ENCODE measurements around the gene SLC26A5.

The SLC26A5 gene

DNA sequence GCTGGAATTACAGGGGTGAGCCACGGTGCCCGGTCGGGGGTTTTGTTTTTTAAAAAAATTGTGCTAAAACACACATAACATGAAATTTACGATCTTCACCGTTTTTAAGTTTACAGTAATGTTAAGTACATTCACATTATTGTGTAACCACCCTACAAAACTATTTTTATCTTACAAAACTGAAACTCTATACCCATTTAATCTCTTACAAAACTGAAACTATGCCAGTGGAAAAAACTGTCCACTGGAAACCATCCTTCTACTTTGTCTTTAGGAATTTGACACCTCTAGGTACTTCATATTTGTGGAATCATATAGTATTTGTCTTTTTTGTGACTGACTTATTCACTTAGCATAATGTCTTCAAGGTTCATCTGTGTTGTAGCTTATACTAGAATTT, 99.6 kb downstream of the SLC26A5 start:
- no peak overlapping the region for H3K18ac ChIP-seq (ENCODE audit: low read depth in 1 of 2, low read length in 2 of 2)
- H2BK15ac ChIP-seq (ENCODE audit: low read depth, poor library complexity, severe bottlenecking), result no peak overlapping the region
- no peaks in the 10 kb centered on the region for H3K79me1 ChIP-seq (replicated peaks; ENCODE audit: low read length, poor library complexity, severe bottlenecking)
- H3K4me1 ChIP-seq (ENCODE audit: control insufficient read depth, insufficient read depth, low read depth, low read length), result peaks cover 7% of the 10 kb centered on the region
- H3K4me3 ChIP-seq (ENCODE audit: insufficient read depth in 1 of 2, low read depth in 1 of 2, low read length in 2 of 2), result no peak overlapping the region
- H2BK120ac ChIP-seq (ENCODE audit: low read depth, low read length), result no peak overlapping the region
- no peak overlapping the region for H3K23ac ChIP-seq (ENCODE audit: low read length in 2 of 2)
- DNase-seq, result no peak
- no peak overlapping the region for H2AK5ac ChIP-seq (ENCODE audit: low read length, severe bottlenecking)
- H3K36me3 ChIP-seq (ENCODE audit: control insufficient read depth in 1 of 2, insufficient read depth in 2 of 2, low read depth in 1 of 2, low read length in 2 of 2), result peaks cover 0 to 14% of the 10 kb centered on the region in 2 experiments
- no peak overlapping the region for H4K91ac ChIP-seq (ENCODE audit: low read length)
- no peaks in the 10 kb centered on the region for H3K9me3 ChIP-seq (ENCODE audit: control insufficient read depth, low read length)
- no peak overlapping the region for H4K8ac ChIP-seq (ENCODE audit: low read length)
- WGBS, result 94% methylated on average over 5 of the region's 5 CpGs
- no peak overlapping the region for H3K27ac ChIP-seq (ENCODE audit: low read length, poor library complexity, severe bottlenecking)
- no peak overlapping the region for H2BK12ac ChIP-seq (ENCODE audit: low read length in 2 of 2)
- no peaks in the 10 kb centered on the region for H3K27me3 ChIP-seq (ENCODE audit: control insufficient read depth in 1 of 2, insufficient read depth in 1 of 2, low read length in 2 of 2)
- no peak overlapping the region for H2AFZ ChIP-seq (ENCODE audit: low read depth, low read length)
- H3K4ac ChIP-seq (ENCODE audit: low read depth in 1 of 2, low read length in 2 of 2), result no peak overlapping the region
- no peak overlapping the region for H3K9ac ChIP-seq (ENCODE audit: low read length)
- no peak overlapping the region for H3K14ac ChIP-seq (ENCODE audit: low read length in 2 of 2)
- H2BK5ac ChIP-seq (ENCODE audit: low read depth, low read length, poor library complexity, severe bottlenecking), result no peak overlapping the region
- H3K4me2 ChIP-seq (ENCODE audit: low read length, poor library complexity, severe bottlenecking), result no peak overlapping the region

DNA sequence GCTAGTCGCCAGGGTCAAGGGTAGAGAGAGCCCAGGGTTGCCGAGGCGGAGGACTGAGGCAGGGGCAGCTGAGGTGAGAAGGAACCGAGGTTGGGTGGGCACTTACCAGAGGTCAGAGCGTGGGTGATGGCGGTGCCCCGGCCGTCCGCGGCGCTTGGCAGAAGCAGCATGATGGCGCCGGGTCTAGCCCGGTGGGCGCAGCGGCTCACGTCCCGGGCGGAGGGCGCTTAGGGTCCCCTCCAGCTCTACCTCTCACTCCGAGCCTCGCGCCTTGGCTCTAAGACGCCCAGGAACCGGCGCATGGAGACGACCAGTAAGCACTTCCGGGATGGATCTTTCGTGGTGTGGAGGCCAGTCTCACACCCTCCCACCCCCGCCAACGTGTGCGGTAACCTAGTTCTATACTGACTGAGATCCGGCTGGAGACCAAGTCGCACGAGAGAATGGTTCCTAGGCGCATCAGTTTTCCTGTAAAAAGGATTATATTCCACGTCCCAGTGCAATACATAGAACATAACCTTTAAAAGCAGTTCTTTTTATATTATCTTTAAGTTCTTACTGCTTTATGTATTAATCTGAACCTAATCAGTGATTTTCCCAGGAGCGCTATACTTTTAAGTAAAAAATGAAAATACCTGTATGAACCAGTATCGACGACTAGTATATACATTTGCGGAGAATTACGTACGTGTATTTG, 101.4 kb downstream of the SLC26A5 start, which contains the start of gene DNAJC2:
Gene DNAJC2, minus strand, starts transcription at position 315 of the 697 bp plus-strand sequence. Its CDS starts 145 bp downstream, at position 170.
- Histone ChIP-seq H3K14ac (ENCODE audit: low read length in 2 of 2) (peak within 1 kb of the TSS in 1 of 2 experiments; percentile 93), H3K23ac (ENCODE audit: low read length in 2 of 2) (no peak within 1 kb of the TSS), H3K4ac (ENCODE audit: low read depth in 1 of 2, low read length in 2 of 2) (peak within 1 kb of the TSS; percentile 36 to 75), H2BK15ac (ENCODE audit: low read depth, poor library complexity, severe bottlenecking) (peak within 1 kb of the TSS; percentile 30), H2BK5ac (ENCODE audit: low read depth, low read length, poor library complexity, severe bottlenecking) (peak within 1 kb of the TSS; percentile 60), H2AK5ac (ENCODE audit: low read length, severe bottlenecking) (no peak within 1 kb of the TSS), H2AFZ (ENCODE audit: low read depth, low read length) (peak within 1 kb of the TSS; percentile 89), H3K4me3 (ENCODE audit: insufficient read depth in 1 of 2, low read depth in 1 of 2, low read length in 2 of 2) (peak within 1 kb of the TSS; percentile 90), H2BK120ac (ENCODE audit: low read depth, low read length) (peak within 1 kb of the TSS; percentile 11), H3K4me1 (ENCODE audit: control insufficient read depth, insufficient read depth, low read depth, low read length) (peaks cover 6% of the 10 kb centered on the region), H4K8ac (ENCODE audit: low read length) (peak within 1 kb of the TSS; percentile 96), H3K18ac (ENCODE audit: low read depth in 1 of 2, low read length in 2 of 2) (peak within 1 kb of the TSS; percentile 23 to 87), H3K36me3 (ENCODE audit: control insufficient read depth in 1 of 2, insufficient read depth in 2 of 2, low read depth in 1 of 2, low read length in 2 of 2) (peaks cover 6 to 24% of the 10 kb centered on the region in 2 experiments), H3K27ac (ENCODE audit: low read length, poor library complexity, severe bottlenecking) (peak within 1 kb of the TSS; percentile 45), H4K91ac (ENCODE audit: low read length) (peak within 1 kb of the TSS; percentile 81), H3K79me1 (replicated peaks; ENCODE audit: low read length, poor library complexity, severe bottlenecking) (no peaks in the 10 kb centered on the region), H3K9me3 (ENCODE audit: control insufficient read depth, low read length) (no peaks in the 10 kb centered on the region), H3K27me3 (ENCODE audit: control insufficient read depth in 1 of 2, insufficient read depth in 1 of 2, low read length in 2 of 2) (no peaks in the 10 kb centered on the region), H3K4me2 (ENCODE audit: low read length, poor library complexity, severe bottlenecking) (peak within 1 kb of the TSS; percentile 80), H2BK12ac (ENCODE audit: low read length in 2 of 2) (peak within 1 kb of the TSS in 1 of 2 experiments; percentile 22), H3K9ac (ENCODE audit: low read length) (peak within 1 kb of the TSS; percentile 97)
- DNase-seq, result peak; percentile 94
- WGBS, result 13% methylated on average over 41 of the region's 43 CpGs

DNA sequence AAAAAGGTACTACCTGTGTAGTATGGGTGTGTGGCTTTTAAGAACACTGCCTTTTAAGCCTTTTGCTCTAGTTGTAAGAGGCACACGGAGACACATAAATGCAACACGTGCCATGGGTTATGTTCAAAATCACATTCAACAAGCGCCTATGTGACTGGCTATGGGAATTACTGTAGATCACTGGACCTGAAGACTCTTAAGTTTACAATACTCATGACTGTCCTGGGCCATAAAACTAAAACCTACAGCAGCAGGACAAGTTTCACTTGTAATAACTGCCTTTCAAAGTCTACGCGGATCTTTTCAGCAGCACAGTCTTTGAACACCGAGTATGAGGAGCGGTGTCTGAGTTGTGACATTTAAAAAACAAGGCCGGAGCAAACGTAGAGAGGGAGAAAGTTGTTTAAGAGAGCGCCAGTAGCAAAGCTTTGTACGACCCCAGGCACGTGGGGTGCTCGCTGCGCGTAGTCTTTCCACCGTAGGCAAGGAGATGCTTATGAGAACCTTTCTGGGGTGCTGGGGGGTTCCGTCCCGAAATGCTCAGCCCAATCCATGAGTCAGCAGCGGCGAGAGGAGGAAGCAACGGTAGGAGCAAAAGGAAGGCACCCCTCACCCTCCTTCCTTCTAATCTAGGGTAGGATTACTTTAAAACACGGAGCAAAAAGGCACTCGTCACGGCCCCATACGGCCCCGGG, 102.1 kb downstream of the SLC26A5 start:
- Histone ChIP-seq H3K36me3 (ENCODE audit: control insufficient read depth in 1 of 2, insufficient read depth in 2 of 2, low read depth in 1 of 2, low read length in 2 of 2) (peaks cover 6 to 30% of the 10 kb centered on the region in 2 experiments), H2AK5ac (ENCODE audit: low read length, severe bottlenecking) (no peak overlapping the region), H3K4me2 (ENCODE audit: low read length, poor library complexity, severe bottlenecking) (peak overlapping the region; percentile 80), H3K14ac (ENCODE audit: low read length in 2 of 2) (no peak overlapping the region), H3K4me1 (ENCODE audit: control insufficient read depth, insufficient read depth, low read depth, low read length) (peaks cover 3% of the 10 kb centered on the region), H2AFZ (ENCODE audit: low read depth, low read length) (peak overlapping the region; percentile 89), H2BK120ac (ENCODE audit: low read depth, low read length) (peak overlapping the region; percentile 11), H3K9me3 (ENCODE audit: control insufficient read depth, low read length) (no peaks in the 10 kb centered on the region), H2BK5ac (ENCODE audit: low read depth, low read length, poor library complexity, severe bottlenecking) (peak overlapping the region; percentile 60), H3K4ac (ENCODE audit: low read depth in 1 of 2, low read length in 2 of 2) (peak overlapping the region; percentile 20 to 75), H4K8ac (ENCODE audit: low read length) (peak overlapping the region; percentile 96), H4K91ac (ENCODE audit: low read length) (peak overlapping the region; percentile 81), H3K79me1 (replicated peaks; ENCODE audit: low read length, poor library complexity, severe bottlenecking) (no peaks in the 10 kb centered on the region), H3K9ac (ENCODE audit: low read length) (peak overlapping the region; percentile 97), H3K23ac (ENCODE audit: low read length in 2 of 2) (no peak overlapping the region), H3K18ac (ENCODE audit: low read depth in 1 of 2, low read length in 2 of 2) (peak overlapping the region; percentile 23 to 87), H3K27me3 (ENCODE audit: control insufficient read depth in 1 of 2, insufficient read depth in 1 of 2, low read length in 2 of 2) (no peaks in the 10 kb centered on the region), H3K4me3 (ENCODE audit: insufficient read depth in 1 of 2, low read depth in 1 of 2, low read length in 2 of 2) (peak overlapping the region; percentile 90), H2BK15ac (ENCODE audit: low read depth, poor library complexity, severe bottlenecking) (no peak overlapping the region), H2BK12ac (ENCODE audit: low read length in 2 of 2) (no peak overlapping the region), H3K27ac (ENCODE audit: low read length, poor library complexity, severe bottlenecking) (peak overlapping the region; percentile 45)
- 4% methylated on average over 26 of the region's 26 CpGs for WGBS
- peak; percentile 56 for DNase-seq

DNA sequence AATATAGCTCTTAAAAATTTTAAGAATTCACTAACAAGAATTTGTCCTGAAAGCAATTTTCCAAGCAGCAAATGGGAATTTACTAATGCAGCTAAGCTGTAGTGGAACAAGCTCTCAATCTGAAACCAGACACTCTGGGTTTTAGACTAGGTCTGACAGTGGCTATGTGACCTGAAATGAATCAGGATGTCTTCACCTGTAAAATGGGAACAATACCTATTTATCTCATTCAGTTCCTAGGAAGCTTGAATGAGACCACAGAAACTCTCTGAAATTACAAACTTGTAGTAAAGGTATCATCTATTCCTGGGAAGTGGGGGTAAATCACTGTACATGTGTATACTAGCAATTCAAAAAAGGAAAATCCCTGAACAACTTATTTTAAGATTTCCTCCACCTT, 102.7 kb downstream of the SLC26A5 start:
- no peaks in the 10 kb centered on the region for H3K79me1 ChIP-seq (replicated peaks; ENCODE audit: low read length, poor library complexity, severe bottlenecking)
- H3K18ac ChIP-seq (ENCODE audit: low read depth in 1 of 2, low read length in 2 of 2), result no peak overlapping the region
- no peak overlapping the region for H3K4ac ChIP-seq (ENCODE audit: low read depth in 1 of 2, low read length in 2 of 2)
- peak; percentile 4 for DNase-seq
- H2AFZ ChIP-seq (ENCODE audit: low read depth, low read length), result no peak overlapping the region
- H2BK12ac ChIP-seq (ENCODE audit: low read length in 2 of 2), result no peak overlapping the region
- peak overlapping the region; percentile 46 for H3K4me2 ChIP-seq (ENCODE audit: low read length, poor library complexity, severe bottlenecking)
- H3K27ac ChIP-seq (ENCODE audit: low read length, poor library complexity, severe bottlenecking), result no peak overlapping the region
- H3K23ac ChIP-seq (ENCODE audit: low read length in 2 of 2), result no peak overlapping the region
- H3K14ac ChIP-seq (ENCODE audit: low read length in 2 of 2), result no peak overlapping the region
- no peaks in the 10 kb centered on the region for H3K27me3 ChIP-seq (ENCODE audit: control insufficient read depth in 1 of 2, insufficient read depth in 1 of 2, low read length in 2 of 2)
- H3K36me3 ChIP-seq (ENCODE audit: control insufficient read depth in 1 of 2, insufficient read depth in 2 of 2, low read depth in 1 of 2, low read length in 2 of 2), result peaks cover 8 to 32% of the 10 kb centered on the region in 2 experiments
- no peaks in the 10 kb centered on the region for H3K9me3 ChIP-seq (ENCODE audit: control insufficient read depth, low read length)
- peak overlapping the region in 1 of 2 experiments; percentile 90 for H3K4me3 ChIP-seq (ENCODE audit: insufficient read depth in 1 of 2, low read depth in 1 of 2, low read length in 2 of 2)
- H2AK5ac ChIP-seq (ENCODE audit: low read length, severe bottlenecking), result no peak overlapping the region
- no peak overlapping the region for H4K91ac ChIP-seq (ENCODE audit: low read length)
- peaks cover 1% of the 10 kb centered on the region for H3K4me1 ChIP-seq (ENCODE audit: control insufficient read depth, insufficient read depth, low read depth, low read length)
- H3K9ac ChIP-seq (ENCODE audit: low read length), result peak overlapping the region; percentile 97
- no peak overlapping the region for H2BK5ac ChIP-seq (ENCODE audit: low read depth, low read length, poor library complexity, severe bottlenecking)
- no peak overlapping the region for H4K8ac ChIP-seq (ENCODE audit: low read length)
- H2BK15ac ChIP-seq (ENCODE audit: low read depth, poor library complexity, severe bottlenecking), result no peak overlapping the region
- no peak overlapping the region for H2BK120ac ChIP-seq (ENCODE audit: low read depth, low read length)

Data from mesenchymal stem cell (in vitro differentiated cells and primary cell).